ENCODE measurements around the gene DCP2. TPM values are rescaled to one million over a fixed set of nuclear protein-coding genes. Genes with fewer than 3 reads are reported as not detected.
A peak's percentile ranks its signal among the peaks of the same experiment; 100 is the strongest.

Gene DCP2
- total RNA-seq, 2 experiments from 2014 or later: 88.9 to 91.0 TPM

- POLR2A ChIA-PET: no interaction called here
- ATAC-seq (no peak), DNase-seq (no peak)
- Mint-ChIP-seq H3K4me3 (no peak overlapping the region), H3K9me3 (no peaks in the 10 kb centered on the region), H3K27me3 (no peaks in the 10 kb centered on the region), H3K27ac (no peak overlapping the region), H3K4me1 (ENCODE audit: low read depth) (no peaks in the 10 kb centered on the region), H3K36me3 (ENCODE audit: low read depth) (no peaks in the 10 kb centered on the region)
- CTCF ChIA-PET: interaction anchor here (0.6 to 2.8 kb wide), 6 partner anchors 47 to 380 kb away, joined by 3 to 15 read pairs (median 3); no protein-coding TSS in a partner anchor
- intact Hi-C loops (cut with micrococcal nuclease): loop anchor here (2.0 kb wide), 1 partner anchor 288 kb away; no protein-coding TSS in a partner anchor
- TF ChIP-seq CTCF (IDR thresholded peaks at IDR 0.05): no peak
Observed at GRCh38 chr5:113042491-113043243, 66.1 kb downstream of the DCP2 start.

- no peaks in the 10 kb centered on the region for H3K27me3 Mint-ChIP-seq
- intact Hi-C loops (cut with micrococcal nuclease): loop anchor here (2.0 kb wide), 1 partner anchor 287 kb away; no protein-coding TSS in a partner anchor
- ATAC-seq (peak; percentile 45), DNase-seq (peak; percentile 59)
- H3K9me3 Mint-ChIP-seq: no peaks in the 10 kb centered on the region
- ChIA-PET CTCF (interaction anchor here (0.6 to 2.8 kb wide), 5 partner anchors 48 to 379 kb away, joined by 3 to 15 read pairs (median 3); no protein-coding TSS in a partner anchor), POLR2A (no interaction called here)
- H3K4me1 Mint-ChIP-seq (ENCODE audit: low read depth): no peaks in the 10 kb centered on the region
- no peak overlapping the region for H3K4me3 Mint-ChIP-seq
- no peaks in the 10 kb centered on the region for H3K36me3 Mint-ChIP-seq (ENCODE audit: low read depth)
- no peak overlapping the region for H3K27ac Mint-ChIP-seq
- peak; percentile 63 for TF ChIP-seq CTCF (IDR thresholded peaks at IDR 0.05)
Observed at GRCh38 chr5:113043491-113043931, 66.9 kb downstream of the DCP2 start.

GRCh38 chr5:113044776-113045465 lies 68.3 kb downstream of the DCP2 start:
- no peaks in the 10 kb centered on the region for H3K9me3 Mint-ChIP-seq
- no peak for ATAC-seq
- H3K27me3 Mint-ChIP-seq: no peaks in the 10 kb centered on the region
- intact Hi-C loops (cut with micrococcal nuclease): no loop called here
- TF ChIP-seq CTCF (IDR thresholded peaks at IDR 0.05): no peak
- H3K36me3 Mint-ChIP-seq (ENCODE audit: low read depth): no peaks in the 10 kb centered on the region
- no peaks in the 10 kb centered on the region for H3K4me1 Mint-ChIP-seq (ENCODE audit: low read depth)
- H3K27ac Mint-ChIP-seq: no peak overlapping the region
- H3K4me3 Mint-ChIP-seq: no peak overlapping the region
- CTCF ChIA-PET: interaction anchor here (1.0 to 2.0 kb wide), 3 partner anchors 49 to 286 kb away, joined by 3 to 10 read pairs (median 5); no protein-coding TSS in a partner anchor
- POLR2A ChIA-PET: no interaction called here
- no peak for DNase-seq

GRCh38 chr5:113047234-113047633 lies 70.6 kb downstream of the DCP2 start:
- intact Hi-C loops (cut with micrococcal nuclease): no loop called here
- H3K27ac Mint-ChIP-seq: no peak overlapping the region
- H3K9me3 Mint-ChIP-seq: no peaks in the 10 kb centered on the region
- TF ChIP-seq CTCF (IDR thresholded peaks at IDR 0.05): no peak
- H3K27me3 Mint-ChIP-seq: no peaks in the 10 kb centered on the region
- H3K36me3 Mint-ChIP-seq (ENCODE audit: low read depth): no peaks in the 10 kb centered on the region
- ChIA-PET POLR2A (interaction anchor here (0.6 to 1.3 kb wide), 2 partner anchors 14 to 26 kb away, joined by 3 to 4 read pairs; no protein-coding TSS in a partner anchor), CTCF (interaction anchor here (2.0 kb wide), 1 partner anchor 51 kb away, joined by 11 read pairs; no protein-coding TSS in a partner anchor)
- no peak overlapping the region for H3K4me3 Mint-ChIP-seq
- DNase-seq (no peak), ATAC-seq (no peak)
- H3K4me1 Mint-ChIP-seq (ENCODE audit: low read depth): peaks cover 7% of the 10 kb centered on the region
